Gastrocnemius medialis (tissue), 4 donors: Measurements from ENCODE around the gene NOXA1.

Experiments
- CTCF ChIP-seq, 5 experiments: fragments of 450-650 bp in 3 of 5; fragments of 200-600 bp in 2 of 5; sonication (generic) in 2 of 5; IDR thresholded peaks in 4 of 5; conservative IDR thresholded peaks in 1 of 5; 1 replicate in 4 of 5; 2 replicates in 1 of 5; pipeline ENCODE4 v1.5.1; 2016 to 2019; ENCODE audit warnings: antibody characterized with exemption in 5 of 5, mild to moderate bottlenecking in 3 of 5, moderate library complexity in 3 of 5
- POLR2A ChIP-seq, 2 donors: fragments of 450-650 bp; IDR thresholded peaks; one replicate each; pipeline ENCODE4 v1.6.1; 2017; ENCODE audit warnings: antibody characterized with exemption in 2 of 2, mild to moderate bottlenecking in 2 of 2, moderate library complexity in 2 of 2

DNA sequence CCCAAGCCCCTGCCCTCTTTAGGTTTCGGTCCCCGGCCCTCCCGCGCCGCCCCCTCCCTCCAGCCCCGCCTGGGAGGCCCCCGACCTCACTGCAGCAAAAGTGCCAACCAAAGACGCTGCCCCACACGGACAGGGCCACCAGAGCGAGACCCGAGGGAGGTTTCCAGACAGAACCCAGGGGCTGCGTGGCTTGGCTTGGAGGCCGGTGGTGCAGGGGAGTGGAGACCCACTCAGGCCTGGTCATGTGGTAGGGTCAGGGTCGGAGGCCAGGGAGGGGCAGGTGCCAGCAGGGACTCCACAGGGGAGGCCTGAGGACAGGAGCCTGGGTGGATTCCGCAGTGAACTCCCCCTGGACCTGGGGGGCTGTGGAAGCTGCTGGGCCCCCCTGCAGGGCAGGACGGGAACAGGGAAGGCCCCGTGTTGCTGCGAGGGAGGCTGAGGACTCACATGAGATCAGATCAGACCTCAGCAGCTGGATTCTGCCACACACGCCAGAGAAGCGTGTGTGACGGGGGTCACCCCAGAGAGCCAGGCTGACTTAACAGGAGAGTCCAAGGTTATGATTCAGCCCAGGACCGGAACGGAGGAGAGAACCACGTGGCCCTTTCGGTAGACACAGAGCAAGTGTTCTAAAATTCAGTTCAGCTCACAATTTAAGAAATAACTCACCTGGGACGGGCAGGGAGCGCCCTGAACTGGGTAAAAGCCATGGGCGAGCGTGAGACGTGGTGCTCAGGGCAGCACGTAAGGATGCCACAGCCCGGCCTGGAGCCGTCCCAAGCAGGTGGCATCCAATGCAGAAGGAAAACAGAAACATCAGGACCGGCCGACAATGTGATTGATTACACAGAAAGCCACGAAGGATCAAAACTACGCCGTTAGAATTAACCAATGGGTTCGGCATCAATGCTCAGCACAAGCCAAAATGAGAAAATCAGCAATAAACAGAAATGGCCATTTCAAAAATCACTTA, 39.1 kb upstream of the NOXA1 start:
- TF ChIP-seq CTCF (IDR thresholded peaks at IDR 0.05 in 4 of 5, conservative IDR thresholded peaks at IDR 0.05 in 1 of 5) = no peak
- TF ChIP-seq POLR2A (IDR thresholded peaks at IDR 0.05) = no peak
